Gastrocnemius medialis (tissue), 4 donors: Measurements from ENCODE around the gene EFHD1. TPM values are rescaled to one million over a fixed set of nuclear protein-coding genes. Genes with fewer than 3 reads are reported as not detected.
A peak's percentile ranks its signal among the peaks of the same experiment; 100 is the strongest.
"Not testable (repeated sequence)": the region's sequence is repeated elsewhere in the genome, so short reads cannot be mapped to it uniquely, and the experiment has no call there.

ENCODE experiments used
- ATAC-seq, 2 donors: fragments of 150-250 bp; one replicate each; pipeline ENCODE4 v1.9.1; 2016
- DNase-seq, 2 donors: peaks; one replicate each; pipeline ENCODE4 v3.0.0-alpha.2; 2019
- H3K27ac ChIP-seq, 4 donors: fragments of 200-600 bp; sonication (generic); 1 replicate in 1 of 4; 2 replicates in 3 of 4; pipeline ENCODE4 v1.5.1; 2016 to 2018; ENCODE audit warnings: mild to moderate bottlenecking in 2 of 4, moderate library complexity in 1 of 4
- H3K27me3 ChIP-seq, 3 donors: fragments of 200-600 bp; sonication (generic) in 2 of 3; 1 replicate in 1 of 3; 2 replicates in 2 of 3; pipeline versions ENCODE4 v1.5.1 to v1.6.0; 2016 to 2019; ENCODE audit warnings: mild to moderate bottlenecking in 1 of 3, moderate library complexity in 1 of 3
- H3K36me3 ChIP-seq, 2 donors: fragments of 200-600 bp; sonication (generic) in 1 of 2; one replicate each; pipeline ENCODE4 v1.5.1; 2017 to 2018
- H3K4me1 ChIP-seq, 2 donors: fragments of 200-600 bp; sonication (generic) in 1 of 2; one replicate each; pipeline ENCODE4 v1.5.1; 2016 to 2017; ENCODE audit warnings: mild to moderate bottlenecking in 2 of 2
- H3K4me3 ChIP-seq, 4 donors: fragments of 200-600 bp; sonication (generic) in 3 of 4; 1 replicate in 1 of 4; 2 replicates in 3 of 4; pipeline ENCODE4 v1.5.1; 2016 to 2019; ENCODE audit warnings: mild to moderate bottlenecking in 2 of 4
- H3K9me3 ChIP-seq, 3 donors: fragments of 200-600 bp; sonication (generic) in 2 of 3; 1 replicate in 1 of 3; 2 replicates in 2 of 3; pipeline ENCODE4 v1.5.1; 2016 to 2019
- CTCF ChIP-seq, 5 experiments: fragments of 450-650 bp in 3 of 5; fragments of 200-600 bp in 2 of 5; sonication (generic) in 2 of 5; IDR thresholded peaks in 4 of 5; conservative IDR thresholded peaks in 1 of 5; 1 replicate in 4 of 5; 2 replicates in 1 of 5; pipeline ENCODE4 v1.5.1; 2016 to 2019; ENCODE audit warnings: antibody characterized with exemption in 5 of 5, mild to moderate bottlenecking in 3 of 5, moderate library complexity in 3 of 5
- POLR2A ChIP-seq, 2 donors: fragments of 450-650 bp; IDR thresholded peaks; one replicate each; pipeline ENCODE4 v1.6.1; 2017; ENCODE audit warnings: antibody characterized with exemption in 2 of 2, mild to moderate bottlenecking in 2 of 2, moderate library complexity in 2 of 2
- in situ Hi-C, 4 donors: fragments of 200-750 bp; cut with MboI; loops; one replicate each; pipeline versions ENCODE4 v1.15.0 to v1.8.0; 2017; ENCODE audit warnings: low sequenced_read_pairs in 4 of 4
- intact Hi-C: fragments of 100-400 bp; cut with DNase I; formaldehyde crosslinking; loops from one replicate; pipeline ENCODE4 v1.15.1; 2023; ENCODE audit warnings: low total_unique reads
- total RNA-seq, 4 donors: library from RNA; depleted of rRNA; stranded (reverse); fragments of >200 nt; gene quantifications; one replicate each; pipeline versions ENCODE4 v1.1.0 to v1.2.3, GENCODE V29; 2016

The EFHD1 gene
- total RNA-seq, 4 donors from 2014 or later, result 13.4 to 29.0 (median 13.9) TPM

GRCh38 chr2:232634206-232635150, 1.1 kb downstream of the EFHD1 start:
- intact Hi-C loops (no loop called here), in situ Hi-C loops (no loop called here)
- H3K9me3 ChIP-seq, result no peaks in the 10 kb centered on the region
- DNase-seq (no peak), ATAC-seq (no peak)
- TF ChIP-seq POLR2A (IDR thresholded peaks at IDR 0.05), result no peak
- TF ChIP-seq CTCF (IDR thresholded peaks at IDR 0.05 in 4 of 5, conservative IDR thresholded peaks at IDR 0.05 in 1 of 5), result no peak
- no peaks in the 10 kb centered on the region for H3K36me3 ChIP-seq
- peaks cover 4 to 9% of the 10 kb centered on the region in 2 donors for H3K4me1 ChIP-seq
- H3K4me3 ChIP-seq, result peak overlapping the region; percentile 52 to 80 (median 65)
- peaks cover 27 to 41% (median 31%) of the 10 kb centered on the region in 3 donors for H3K27me3 ChIP-seq
- peak overlapping the region; percentile 68 to 79 (median 75) for H3K27ac ChIP-seq

GRCh38 chr2:232635376-232635775, 2.0 kb downstream of the EFHD1 start:
- H3K36me3 ChIP-seq, ATAC-seq, intact Hi-C loops, DNase-seq, H3K4me1 ChIP-seq, in situ Hi-C loops, H3K9me3 ChIP-seq: not testable (repeated sequence)
- H3K27me3 ChIP-seq, result peaks cover 27 to 41% (median 31%) of the 10 kb centered on the region in 3 donors
- peak overlapping the region; percentile 52 to 80 (median 65) for H3K4me3 ChIP-seq
- H3K27ac ChIP-seq, result peak overlapping the region; percentile 68 to 79 (median 75)

DNA sequence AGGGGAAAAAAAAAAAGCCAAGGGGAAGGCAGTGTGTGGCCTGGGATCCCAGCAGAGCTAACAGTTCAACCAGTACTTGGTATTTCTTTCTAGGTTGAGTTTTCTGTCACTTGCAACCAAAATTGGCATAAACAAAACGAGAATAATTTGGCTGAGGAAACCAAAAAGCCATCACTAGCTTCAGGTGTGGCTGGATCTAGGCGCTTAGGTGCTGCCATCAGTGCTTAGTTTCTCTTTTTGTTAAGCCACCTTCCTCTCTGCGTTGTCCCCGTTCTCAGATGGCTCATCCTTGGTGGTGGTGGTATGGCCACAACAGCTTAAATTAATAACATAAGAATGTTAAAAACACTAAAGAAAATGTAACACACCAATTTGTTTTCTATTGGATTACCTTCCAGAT, 2.4 kb downstream of the EFHD1 start:
- in situ Hi-C loops, result no loop called here
- H3K27ac ChIP-seq, result peak overlapping the region in 3 of 4 donors; percentile 68 to 77 (median 73)
- DNase-seq (no peak), ATAC-seq (no peak)
- H3K4me3 ChIP-seq, result peak overlapping the region in 2 of 4 donors; percentile 52 to 59
- H3K9me3 ChIP-seq, result no peaks in the 10 kb centered on the region
- H3K4me1 ChIP-seq, result peaks cover 4 to 9% of the 10 kb centered on the region in 2 donors
- H3K36me3 ChIP-seq, result no peaks in the 10 kb centered on the region
- H3K27me3 ChIP-seq, result peaks cover 27 to 41% (median 31%) of the 10 kb centered on the region in 3 donors
- intact Hi-C loops, result no loop called here
- TF ChIP-seq POLR2A (IDR thresholded peaks at IDR 0.05) (no peak), CTCF (IDR thresholded peaks at IDR 0.05 in 4 of 5, conservative IDR thresholded peaks at IDR 0.05 in 1 of 5) (no peak)

- peak overlapping the region in 1 of 4 donors; percentile 59 for H3K4me3 ChIP-seq
- peaks cover 27 to 32% (median 27%) of the 10 kb centered on the region in 3 donors for H3K27me3 ChIP-seq
- intact Hi-C loops, result no loop called here
- no peaks in the 10 kb centered on the region for H3K9me3 ChIP-seq
- peaks cover 4 to 9% of the 10 kb centered on the region in 2 donors for H3K4me1 ChIP-seq
- H3K36me3 ChIP-seq, result no peaks in the 10 kb centered on the region
- in situ Hi-C loops, result no loop called here
- H3K27ac ChIP-seq, result peak overlapping the region in 3 of 4 donors; percentile 14 to 48 (median 39)
- no peak for TF ChIP-seq POLR2A (IDR thresholded peaks at IDR 0.05)
- TF ChIP-seq CTCF (IDR thresholded peaks at IDR 0.05 in 4 of 5, conservative IDR thresholded peaks at IDR 0.05 in 1 of 5), result no peak
- no peak for ATAC-seq
- DNase-seq, result no peak
These were observed 3.5 kb downstream of the EFHD1 start for GRCh38 chr2:232636788-232637420.
